Parathyroid adenoma (tissue), 2 donors: ENCODE measurements around the gene SLC24A3.

Source experiments
- H2AFZ ChIP-seq: fragments of 300-600 bp; sonication (generic); one replicate; pipeline ENCODE4 v1.7.0; 2017; ENCODE audit warnings: antibody characterized with exemption, mild to moderate bottlenecking
- H3K27ac ChIP-seq: fragments of 300-600 bp; sonication (generic); one replicate; pipeline ENCODE4 v1.7.0; 2017
- H3K27me3 ChIP-seq: fragments of 300-600 bp; sonication (generic); one replicate; pipeline ENCODE4 v1.7.0; 2017; ENCODE audit warnings: low read length; ENCODE audit not compliant: control insufficient read depth, insufficient read depth
- H3K36me3 ChIP-seq: fragments of 300-600 bp; sonication (generic); one replicate; pipeline ENCODE4 v1.7.0; 2017; ENCODE audit warnings: low read length; ENCODE audit not compliant: control insufficient read depth, insufficient read depth
- H3K4me1 ChIP-seq: fragments of 300-600 bp; sonication (generic); one replicate; pipeline ENCODE4 v1.7.0; 2017; ENCODE audit warnings: control low read depth
- H3K4me2 ChIP-seq: fragments of 300-600 bp; sonication (generic); one replicate; pipeline ENCODE4 v1.7.0; 2017; ENCODE audit warnings: low read length
- H3K4me3 ChIP-seq: fragments of 300-600 bp; sonication (generic); one replicate; pipeline ENCODE4 v1.7.0; 2017; ENCODE audit warnings: low read depth, low read length
- H3K79me2 ChIP-seq: fragments of 300-600 bp; sonication (generic); one replicate; pipeline ENCODE4 v1.7.0; 2017; ENCODE audit warnings: control low read depth
- H3K9ac ChIP-seq: fragments of 300-600 bp; sonication (generic); one replicate; pipeline ENCODE4 v1.7.0; 2017; ENCODE audit warnings: mild to moderate bottlenecking
- H3K9me3 ChIP-seq: fragments of 300-600 bp; sonication (generic); one replicate; pipeline ENCODE4 v1.7.0; 2017; ENCODE audit warnings: low read length; ENCODE audit not compliant: control insufficient read depth
- TF ChIP-seq, protein P1 (sequence below): fragments of 300-600 bp; sonication (generic); IDR thresholded peaks from one replicate; pipeline ENCODE4 v1.7.0; 2017; ENCODE audit warnings: antibody characterized with exemption, mild to moderate bottlenecking
- donor health status: primary hyperparathyroidism.

Gene SLC24A3

GRCh38 chr20:19289451-19289850, 77.0 kb downstream of the SLC24A3 start:
- peaks cover 3% of the 10 kb centered on the region for H3K79me2 ChIP-seq
- no peak overlapping the region for H3K4me2 ChIP-seq
- no peaks in the 10 kb centered on the region for H3K36me3 ChIP-seq
- TF ChIP-seq, protein P1, sequence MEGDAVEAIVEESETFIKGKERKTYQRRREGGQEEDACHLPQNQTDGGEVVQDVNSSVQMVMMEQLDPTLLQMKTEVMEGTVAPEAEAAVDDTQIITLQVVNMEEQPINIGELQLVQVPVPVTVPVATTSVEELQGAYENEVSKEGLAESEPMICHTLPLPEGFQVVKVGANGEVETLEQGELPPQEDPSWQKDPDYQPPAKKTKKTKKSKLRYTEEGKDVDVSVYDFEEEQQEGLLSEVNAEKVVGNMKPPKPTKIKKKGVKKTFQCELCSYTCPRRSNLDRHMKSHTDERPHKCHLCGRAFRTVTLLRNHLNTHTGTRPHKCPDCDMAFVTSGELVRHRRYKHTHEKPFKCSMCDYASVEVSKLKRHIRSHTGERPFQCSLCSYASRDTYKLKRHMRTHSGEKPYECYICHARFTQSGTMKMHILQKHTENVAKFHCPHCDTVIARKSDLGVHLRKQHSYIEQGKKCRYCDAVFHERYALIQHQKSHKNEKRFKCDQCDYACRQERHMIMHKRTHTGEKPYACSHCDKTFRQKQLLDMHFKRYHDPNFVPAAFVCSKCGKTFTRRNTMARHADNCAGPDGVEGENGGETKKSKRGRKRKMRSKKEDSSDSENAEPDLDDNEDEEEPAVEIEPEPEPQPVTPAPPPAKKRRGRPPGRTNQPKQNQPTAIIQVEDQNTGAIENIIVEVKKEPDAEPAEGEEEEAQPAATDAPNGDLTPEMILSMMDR = no peak
- no peak overlapping the region for H2AFZ ChIP-seq
- no peak overlapping the region for H3K9ac ChIP-seq
- H3K4me3 ChIP-seq = no peak overlapping the region
- H3K27ac ChIP-seq = no peak overlapping the region
- no peaks in the 10 kb centered on the region for H3K4me1 ChIP-seq
- no peaks in the 10 kb centered on the region for H3K9me3 ChIP-seq
- H3K27me3 ChIP-seq = no peaks in the 10 kb centered on the region

GRCh38 chr20:19291024-19291817, 78.8 kb downstream of the SLC24A3 start:
- H3K36me3 ChIP-seq = no peaks in the 10 kb centered on the region
- H3K9me3 ChIP-seq = no peaks in the 10 kb centered on the region
- no peak overlapping the region for H3K27ac ChIP-seq
- H3K4me3 ChIP-seq = no peak overlapping the region
- H3K79me2 ChIP-seq = peaks cover 3% of the 10 kb centered on the region
- H3K4me1 ChIP-seq = no peaks in the 10 kb centered on the region
- H3K4me2 ChIP-seq = no peak overlapping the region
- no peak overlapping the region for H3K9ac ChIP-seq
- no peaks in the 10 kb centered on the region for H3K27me3 ChIP-seq
- TF ChIP-seq, protein P1 = no peak
- H2AFZ ChIP-seq = no peak overlapping the region

DNA sequence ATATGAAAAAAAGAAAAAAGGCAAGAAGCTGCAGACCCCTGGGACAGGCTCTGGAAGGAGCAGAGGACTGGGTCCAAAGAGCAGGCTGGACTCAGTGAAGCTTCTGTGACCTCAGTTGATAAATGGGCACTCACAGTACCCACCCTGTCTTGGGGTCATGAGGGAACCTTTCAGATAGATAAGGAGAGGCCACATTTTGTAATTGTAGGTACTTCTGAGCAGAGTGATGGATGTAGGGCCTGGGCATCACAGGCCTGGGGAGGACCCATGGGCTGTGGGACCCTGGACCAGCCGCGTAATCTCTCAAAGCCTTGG, 79.3 kb downstream of the SLC24A3 start:
- Histone ChIP-seq H3K9ac (no peak overlapping the region), H3K36me3 (no peaks in the 10 kb centered on the region), H3K4me3 (no peak overlapping the region), H2AFZ (no peak overlapping the region), H3K9me3 (no peaks in the 10 kb centered on the region), H3K79me2 (peaks cover 3% of the 10 kb centered on the region), H3K4me1 (no peaks in the 10 kb centered on the region), H3K27ac (no peak overlapping the region), H3K27me3 (no peaks in the 10 kb centered on the region), H3K4me2 (no peak overlapping the region)
- TF ChIP-seq, protein P1 = no peak

DNA sequence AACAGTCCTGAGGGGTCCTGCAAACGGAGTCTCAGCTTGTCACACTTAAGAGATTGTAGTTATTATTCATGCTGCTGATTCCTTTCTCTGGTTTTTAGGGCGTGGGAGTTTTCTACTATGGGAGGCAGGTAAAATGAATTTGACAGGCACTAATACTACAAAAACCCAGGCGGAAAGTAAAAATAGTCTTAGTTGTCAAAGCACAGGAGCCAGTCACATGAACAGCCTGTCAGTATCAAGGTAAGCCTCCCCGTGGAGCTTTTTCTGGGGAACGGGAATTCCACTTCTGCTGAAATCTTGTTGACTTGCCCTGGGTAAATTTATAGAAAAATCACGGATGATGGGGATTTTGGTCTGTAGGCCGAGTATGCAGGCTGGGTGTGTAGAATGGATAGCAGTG, 79.8 kb downstream of the SLC24A3 start:
- Histone ChIP-seq H3K79me2 (peaks cover 6% of the 10 kb centered on the region), H3K36me3 (no peaks in the 10 kb centered on the region), H3K4me1 (no peaks in the 10 kb centered on the region), H3K9ac (no peak overlapping the region), H3K27ac (no peak overlapping the region), H2AFZ (no peak overlapping the region), H3K4me2 (no peak overlapping the region), H3K27me3 (no peaks in the 10 kb centered on the region), H3K9me3 (no peaks in the 10 kb centered on the region), H3K4me3 (no peak overlapping the region)
- TF ChIP-seq, protein P1 = no peak

GRCh38 chr20:19295076-19295475, 82.6 kb downstream of the SLC24A3 start:
- no peaks in the 10 kb centered on the region for H3K4me1 ChIP-seq
- H3K79me2 ChIP-seq = peaks cover 3% of the 10 kb centered on the region
- TF ChIP-seq, protein P1 = no peak
- H3K36me3 ChIP-seq = no peaks in the 10 kb centered on the region
- no peak overlapping the region for H2AFZ ChIP-seq
- no peak overlapping the region for H3K4me2 ChIP-seq
- no peaks in the 10 kb centered on the region for H3K27me3 ChIP-seq
- H3K9me3 ChIP-seq = no peaks in the 10 kb centered on the region
- H3K9ac ChIP-seq = no peak overlapping the region
- H3K27ac ChIP-seq = no peak overlapping the region
- no peak overlapping the region for H3K4me3 ChIP-seq
